Measurements from ENCODE around the gene VPS51. TPM values are rescaled to one million over a fixed set of nuclear protein-coding genes. Genes with fewer than 3 reads are reported as not detected.

Gene VPS51
- total and polyA plus RNA-seq, 12 donors: 28.0 to 269 (median 146) TPM

GRCh38 chr11:65084598-65085375, 11.2 kb upstream of the VPS51 start:
- Histone ChIP-seq H3K4me3 (peak overlapping the region; percentile 41 to 93 (median 80)), H3K27me3 (no peaks in the 10 kb centered on the region), H3K27ac (peak overlapping the region; percentile 84 to 93 (median 90)), H3K36me3 (replicated peaks in 1 of 2) (peaks cover 0 to 44% of the 10 kb centered on the region in 2 donors), H3K9me3 (replicated peaks in 1 of 3) (no peaks in the 10 kb centered on the region), H3K4me1 (replicated peaks in 1 of 2) (peaks cover 12 to 20% of the 10 kb centered on the region in 2 donors)
- no peak for DNase-seq
- TF ChIP-seq POLR2A (IDR thresholded peaks at IDR 0.05): no peak
- no peak for TF ChIP-seq CTCF (IDR thresholded peaks at IDR 0.05)
- intact Hi-C loops (cut with DNase I): no loop called here
- WGBS, 4 donors: 20 to 42% (median 35%) methylated on average over 16 to 23 of the region's 23 CpGs

- intact Hi-C loops (cut with DNase I): no loop called here
- no peak overlapping the region for H3K4me3 ChIP-seq
- TF ChIP-seq CTCF (IDR thresholded peaks at IDR 0.05) (no peak), POLR2A (IDR thresholded peaks at IDR 0.05) (no peak)
- peaks cover 12 to 20% of the 10 kb centered on the region in 2 donors for H3K4me1 ChIP-seq (replicated peaks in 1 of 2)
- no peak overlapping the region for H3K27ac ChIP-seq
- H3K27me3 ChIP-seq: no peaks in the 10 kb centered on the region
- DNase-seq: no peak
- H3K36me3 ChIP-seq (replicated peaks in 1 of 2): peaks cover 0 to 46% of the 10 kb centered on the region in 2 donors
- no peaks in the 10 kb centered on the region for H3K9me3 ChIP-seq (replicated peaks in 1 of 3)
- 75 to 87% (median 81%) methylated on average over 4 of the region's 4 CpGs for WGBS, 4 donors
Observed at GRCh38 chr11:65085446-65085845, 10.6 kb upstream of the VPS51 start.

- H3K4me3 ChIP-seq: no peak overlapping the region
- H3K36me3 ChIP-seq (replicated peaks in 1 of 2): peaks cover 0 to 46% of the 10 kb centered on the region in 2 donors
- H3K27me3 ChIP-seq: no peaks in the 10 kb centered on the region
- no peak for DNase-seq
- H3K9me3 ChIP-seq (replicated peaks in 1 of 3): no peaks in the 10 kb centered on the region
- TF ChIP-seq POLR2A (IDR thresholded peaks at IDR 0.05) (no peak), CTCF (IDR thresholded peaks at IDR 0.05) (no peak)
- H3K27ac ChIP-seq: no peak overlapping the region
- intact Hi-C loops (cut with DNase I): no loop called here
- peaks cover 12 to 20% of the 10 kb centered on the region in 2 donors for H3K4me1 ChIP-seq (replicated peaks in 1 of 2)
- 78 to 91% (median 85%) methylated on average over 3 to 9 of the region's 9 CpGs for WGBS, 4 donors
Observed at GRCh38 chr11:65086809-65087208, 9.2 kb upstream of the VPS51 start.

- intact Hi-C loops (cut with DNase I): no loop called here
- Histone ChIP-seq H3K4me1 (replicated peaks in 1 of 2) (peaks cover 12 to 20% of the 10 kb centered on the region in 2 donors), H3K36me3 (replicated peaks in 1 of 2) (peaks cover 0 to 46% of the 10 kb centered on the region in 2 donors), H3K27ac (no peak overlapping the region), H3K4me3 (no peak overlapping the region), H3K9me3 (replicated peaks in 1 of 3) (no peaks in the 10 kb centered on the region), H3K27me3 (no peaks in the 10 kb centered on the region)
- WGBS, 4 donors: 60 to 78% (median 62%) methylated on average over 11 of the region's 11 CpGs
- no peak for TF ChIP-seq CTCF (IDR thresholded peaks at IDR 0.05)
- TF ChIP-seq POLR2A (IDR thresholded peaks at IDR 0.05): no peak
- peak in 5 of 7 donors; percentile 41 to 67 (median 44) for DNase-seq
Observed at GRCh38 chr11:65087216-65087615, 8.8 kb upstream of the VPS51 start.

Measured in adrenal gland (tissue), 12 donors.